K562 (cell line): Measurements from ENCODE around the gene TXNRD2. TPM values are rescaled to one million over a fixed set of nuclear protein-coding genes. Genes with fewer than 3 reads are reported as not detected.

Source experiments
- ATAC-seq: fragments of 200-7000 bp; cut with Tn5 transposase; 3 replicates; pipeline ENCODE4 v1.9.1; 2020; ENCODE audit warnings: moderate library complexity
- BruUV-seq: library from RNA; stranded (reverse); fragments of 400-500 nt; replicated peaks from 2 replicates; lab custom pipeline; 2021; lab: Mats Ljungman, UMichigan
- CTCF ChIA-PET: fragments of 300-600 bp; formaldehyde crosslinking; extraction: SDS; loops from one replicate; lab custom pipeline; 2021; ENCODE audit warnings: low intra/inter-chr PET ratio; lab: Yijun Ruan, JAX
- POLR2A ChIA-PET: fragments of 300-600, 350-650 bp; sonication (Branson Sonifier 250); formaldehyde crosslinking; extraction: SDS; loops from one replicate; lab custom pipeline; 2021; ENCODE audit warnings: antibody characterized with exemption, inconsistent platforms; lab: Yijun Ruan, JAX
- DNase-seq, 4 experiments: peaks; one replicate each; pipeline versions ENCODE4 v3.0.0 to v3.0.0-alpha.2; 2011 to 2018; ENCODE audit warnings: low spot score in 3 of 4, mixed read lengths in 3 of 4; ENCODE audit errors: extremely low read depth in 1 of 4
- FAIRE-seq: peaks from 2 replicates; lab custom pipeline; 2011; peaks lifted over from hg19 to GRCh38; lab: Jason Lieb, UNC
- H2AFZ ChIP-seq: 2 replicates; pipeline ENCODE4 v1.6.0; 2011; ENCODE audit warnings: low read depth, low read length, control low read depth, inconsistent platforms
- H3K27ac ChIP-seq: fragments of 200-600 bp; 3 replicates; pipeline ENCODE4 v1.8.0; 2011; ENCODE audit warnings: low read depth, mild to moderate bottlenecking, control low read depth, inconsistent platforms, low read length, moderate library complexity, mixed read lengths; ENCODE audit errors: extremely low read depth
- H3K27me3 ChIP-seq, 2 experiments: fragments of 300-600 bp in 1 of 2; 2 replicates in 1 of 2; 3 replicates in 1 of 2; pipeline versions ENCODE4 v1.6.0 to v1.8.0; 2011; ENCODE audit warnings: inconsistent platforms in 2 of 2, low read length in 2 of 2, mild to moderate bottlenecking in 1 of 2, mixed read lengths in 1 of 2, moderate library complexity in 1 of 2; ENCODE audit not compliant: control insufficient read depth in 2 of 2, insufficient read depth in 2 of 2
- H3K36me3 ChIP-seq: fragments of 300-600 bp; 3 replicates; pipeline ENCODE4 v1.8.0; 2011; ENCODE audit warnings: mild to moderate bottlenecking, low read length, inconsistent platforms; ENCODE audit not compliant: control insufficient read depth, insufficient read depth
- H3K4me1 ChIP-seq, 2 experiments: fragments of 200-600 bp in 1 of 2; replicated peaks in 1 of 2; 2 replicates in 1 of 2; 3 replicates in 1 of 2; pipeline versions ENCODE4 v1.5.1 to v1.8.0; 2011; ENCODE audit warnings: inconsistent platforms in 2 of 2, low read length in 2 of 2, mild to moderate bottlenecking in 1 of 2, mixed read lengths in 1 of 2, moderate library complexity in 1 of 2; ENCODE audit not compliant: control insufficient read depth in 2 of 2, insufficient read depth in 2 of 2
- H3K4me2 ChIP-seq: 2 replicates; pipeline ENCODE4 v1.6.1; 2011; ENCODE audit warnings: low read length, control low read depth, inconsistent platforms, mixed read lengths; ENCODE audit not compliant: insufficient read depth
- H3K4me3 ChIP-seq: fragments of 200-600 bp; sonication (generic), shearing (Covaris generic); 2 replicates; pipeline ENCODE4 v1.5.1; 2016; ENCODE audit warnings: control low read depth, inconsistent platforms
- H3K79me2 ChIP-seq: fragments of 200-600 bp; 3 replicates; pipeline ENCODE4 v1.8.0; 2011; ENCODE audit warnings: low read length, inconsistent platforms; ENCODE audit not compliant: control insufficient read depth, insufficient read depth
- H3K9ac ChIP-seq, 2 experiments: 2 replicates each; pipeline versions ENCODE4 v1.6.0 to v1.6.1; 2011; ENCODE audit warnings: low read depth in 2 of 2, low read length in 2 of 2, control low read depth in 1 of 2, inconsistent platforms in 1 of 2, mild to moderate bottlenecking in 1 of 2, mixed read lengths in 1 of 2; ENCODE audit not compliant: insufficient read depth in 1 of 2
- H3K9me1 ChIP-seq: one replicate; pipeline ENCODE4 v1.6.0; 2011; ENCODE audit warnings: inconsistent platforms, mild to moderate bottlenecking, low read length, moderate library complexity; ENCODE audit not compliant: control insufficient read depth, insufficient read depth
- H3K9me3 ChIP-seq: replicated peaks from 2 replicates; pipeline ENCODE4 v1.5.1; 2011; ENCODE audit warnings: low read depth, low read length, inconsistent platforms; ENCODE audit not compliant: control insufficient read depth, insufficient read depth
- H4K20me1 ChIP-seq: replicated peaks from 2 replicates; pipeline ENCODE4 v1.6.1; 2011; ENCODE audit warnings: low read length, inconsistent platforms, mixed read lengths; ENCODE audit not compliant: control insufficient read depth, insufficient read depth
- BHLHE40 ChIP-seq: IDR thresholded peaks from 2 replicates; pipeline ENCODE4 v1.6.1; 2011; ENCODE audit warnings: low read length, improper control_type of control experiment
- CBX1 ChIP-seq: sonication (generic); IDR thresholded peaks from 2 replicates; pipeline ENCODE4 v1.6.1; 2016; ENCODE audit warnings: antibody characterized with exemption, low read depth, mild to moderate bottlenecking
- ELF1 ChIP-seq: fragments of 200-800 bp; sonication (Bioruptor generic); IDR thresholded peaks from 2 replicates; pipeline ENCODE4 v1.6.1; 2016; ENCODE audit warnings: missing genetic modification characterization, missing compliant biosample characterization
- ELF4 ChIP-seq: fragments of 450-650 bp; formaldehyde crosslinking; IDR thresholded peaks from 2 replicates; pipeline ENCODE4 v1.4.0; 2022; ENCODE audit warnings: missing genetic modification characterization
- HCFC1 ChIP-seq: IDR thresholded peaks from 2 replicates; pipeline ENCODE4 v1.6.1; 2012; ENCODE audit warnings: low read depth, low read length, improper control_type of control experiment
- HMG20B ChIP-seq: fragments of 250-450 bp; sonication (Bioruptor Pico); IDR thresholded peaks from 2 replicates; pipeline ENCODE4 v1.5.0; 2021; ENCODE audit warnings: mild to moderate bottlenecking
- NEUROD1 ChIP-seq: fragments of 150-350 bp; IDR thresholded peaks from 2 replicates; pipeline ENCODE4 v1.6.1; 2014; ENCODE audit warnings: borderline replicate concordance, low read length, low read depth; ENCODE audit not compliant: partially characterized antibody
- NFIC ChIP-seq: fragments of 450-650 bp; IDR thresholded peaks from 2 replicates; pipeline ENCODE4 v1.6.1; 2017; ENCODE audit warnings: mild to moderate bottlenecking, inconsistent platforms
- PRPF4 ChIP-seq: fragments of 200-400 bp; formaldehyde crosslinking; IDR thresholded peaks from one replicate; pipeline ENCODE4 v1.6.1; 2017; ENCODE audit warnings: low read length, low read depth, mild to moderate bottlenecking; ENCODE audit not compliant: insufficient read depth, poor library complexity, severe bottlenecking
- RBM39 ChIP-seq: fragments of 200-400 bp; formaldehyde crosslinking; optimal IDR thresholded peaks from 2 replicates; pipeline ENCODE3; 2018; ENCODE audit warnings: low read depth, low read length
- SRSF7 ChIP-seq: fragments of 200-400 bp; formaldehyde crosslinking; optimal IDR thresholded peaks from 2 replicates; pipeline ENCODE3; 2017; ENCODE audit warnings: mild to moderate bottlenecking, low read depth, low read length
- TCF7L2 ChIP-seq: fragments of 150-350 bp; IDR thresholded peaks from 2 replicates; pipeline ENCODE4 v1.6.1; 2016; ENCODE audit warnings: low read depth, mild to moderate bottlenecking, low read length, moderate library complexity
- ZC3H11A ChIP-seq: IDR thresholded peaks from 2 replicates; pipeline ENCODE4 v1.6.1; 2012; ENCODE audit warnings: low read depth, low read length, improper control_type of control experiment
- ZHX1 ChIP-seq: fragments of 150-350 bp; conservative IDR thresholded peaks from 2 replicates; pipeline ENCODE4 v1.6.1; 2014; ENCODE audit warnings: low read length
- ZKSCAN1 ChIP-seq: fragments of 150-350 bp; IDR thresholded peaks from 2 replicates; pipeline ENCODE4 v1.6.1; 2016; ENCODE audit warnings: low read depth, low read length
- ZNF57 ChIP-seq: fragments of 450-650 bp; formaldehyde crosslinking; IDR thresholded peaks from 2 replicates; pipeline ENCODE4 v1.4.0; 2020; ENCODE audit warnings: mild to moderate bottlenecking, moderate library complexity
- WGBS: fragments of 100-300 bp; shearing (Covaris generic); methylation state at CpG from one replicate; pipeline ENCODE4 v1.1.6; 2016; ENCODE audit warnings: low coverage, mixed read lengths; ENCODE audit not compliant: insufficient coverage; ENCODE audit errors: missing lambda C conversion rate; 5-methylcytosine and 5-hydroxymethylcytosine counted together
- in situ Hi-C: fragments of 300-500 bp; cut with MboI; formaldehyde crosslinking; loops from 4 replicates; pipeline ENCODE4 v1.15.0; 2018; ENCODE audit warnings: inconsistent platforms, mixed read lengths
- intact Hi-C: fragments of 100-400 bp; cut with micrococcal nuclease; formaldehyde crosslinking; loops from 2 replicates; pipeline ENCODE4 v1.14.2; 2022
- polyA plus RNA-seq, 8 experiments: library from polyadenylated mRNA; depleted of rRNA in 4 of 8; stranded (reverse) in 5 of 8; unstranded in 3 of 8; fragments of >200 nt; fragmentation: Nextera tagmentation in 2 of 8; fragmentation: Illumina TruSeq in 1 of 8; extraction: Ambion mirVana in 2 of 8; extraction: Trizol in 1 of 8; gene quantifications; 2 replicates each; pipeline versions ENCODE4 v1.2.1 to v1.2.3, GENCODE V29; 2011 to 2014; ENCODE audit warnings: inconsistent platforms in 1 of 8, missing spikeins in 1 of 8
- total RNA-seq, 7 experiments: library from RNA; depleted of rRNA in 6 of 7; stranded (reverse); fragments of >200 nt in 6 of 7; fragmentation: Illumina TruSeq in 2 of 7; extraction: Trizol in 2 of 7; gene quantifications; 2 replicates each; pipeline versions ENCODE4 v1.2.1 to v1.2.3, GENCODE V29; 2011 to 2021; ENCODE audit warnings: low replicate concordance in 1 of 7
- TF ChIP-seq, protein P1 (sequence below): sonication (generic); formaldehyde crosslinking; IDR thresholded peaks from 2 replicates; pipeline ENCODE4 v1.8.1; 2023; ENCODE audit warnings: mild to moderate bottlenecking, missing genetic modification reagents

Gene TXNRD2
- total and polyA plus RNA-seq, 9 of the 15 experiments (the other 6 are each of a cell fraction or from before 2014, with no cell fraction given) = 3.3 to 80.2 (median 49.4) TPM

GRCh38 chr22:19932367-19933206 lies 9.0 kb downstream of the TXNRD2 start:
- peaks cover 2 to 19% of the 10 kb centered on the region in 2 experiments; a peak in 3 of 5 replicates for H3K4me1 ChIP-seq
- H3K9ac ChIP-seq = peak overlapping the region in 1 of 2 experiments; percentile 62; a peak in 2 of 4 replicates
- no TSS peak for BruUV-seq
- no peak overlapping the region for H3K4me3 ChIP-seq
- no peaks in the 10 kb centered on the region for H3K27me3 ChIP-seq
- H3K9me1 ChIP-seq = peaks cover 8% of the 10 kb centered on the region
- 37% methylated on average over 12 of the region's 12 CpGs for WGBS
- H3K79me2 ChIP-seq = no peaks in the 10 kb centered on the region
- H4K20me1 ChIP-seq = peaks cover 4% of the 10 kb centered on the region; the same call in 1 of the 2 replicates
- H3K27ac ChIP-seq = no peak overlapping the region
- intact Hi-C loops (no loop called here), in situ Hi-C loops (no loop called here)
- peak in 2 of 4 experiments; percentile 38 to 52 for DNase-seq
- H3K9me3 ChIP-seq = peaks cover 18% of the 10 kb centered on the region
- ChIA-PET POLR2A (interaction anchor here (0.6 to 2.0 kb wide), 18 partner anchors 9 to 841 kb away, joined by 3 to 14 read pairs (median 3); partner anchors contain the start of genes COMT and TXNRD2), CTCF (interaction anchor here (0.5 to 0.6 kb wide), 3 partner anchors 14 to 934 kb away, joined by 3 to 4 read pairs (median 3); no protein-coding TSS in a partner anchor)
- peaks cover 14% of the 10 kb centered on the region; the same call in 2 of the 3 replicates for H3K36me3 ChIP-seq
- no peak for FAIRE-seq
- no peak overlapping the region for H3K4me2 ChIP-seq
- peak; percentile 35 for ATAC-seq
- H2AFZ ChIP-seq = no peak overlapping the region
- no peak for TF ChIP-seq RBM39
- TF ChIP-seq BHLHE40 = peak; percentile 59; the same call in 1 of the 2 replicates
- no peak for TF ChIP-seq ZC3H11A
- no peak for TF ChIP-seq NEUROD1
- no peak for TF ChIP-seq TCF7L2
- 0 out of 2 replicates have a peak, but pooled peaks have one; percentile 15 for TF ChIP-seq HCFC1
- TF ChIP-seq ELF4 = no peak
- TF ChIP-seq ELF1 (tag) = no peak
- TF ChIP-seq, protein P1, sequence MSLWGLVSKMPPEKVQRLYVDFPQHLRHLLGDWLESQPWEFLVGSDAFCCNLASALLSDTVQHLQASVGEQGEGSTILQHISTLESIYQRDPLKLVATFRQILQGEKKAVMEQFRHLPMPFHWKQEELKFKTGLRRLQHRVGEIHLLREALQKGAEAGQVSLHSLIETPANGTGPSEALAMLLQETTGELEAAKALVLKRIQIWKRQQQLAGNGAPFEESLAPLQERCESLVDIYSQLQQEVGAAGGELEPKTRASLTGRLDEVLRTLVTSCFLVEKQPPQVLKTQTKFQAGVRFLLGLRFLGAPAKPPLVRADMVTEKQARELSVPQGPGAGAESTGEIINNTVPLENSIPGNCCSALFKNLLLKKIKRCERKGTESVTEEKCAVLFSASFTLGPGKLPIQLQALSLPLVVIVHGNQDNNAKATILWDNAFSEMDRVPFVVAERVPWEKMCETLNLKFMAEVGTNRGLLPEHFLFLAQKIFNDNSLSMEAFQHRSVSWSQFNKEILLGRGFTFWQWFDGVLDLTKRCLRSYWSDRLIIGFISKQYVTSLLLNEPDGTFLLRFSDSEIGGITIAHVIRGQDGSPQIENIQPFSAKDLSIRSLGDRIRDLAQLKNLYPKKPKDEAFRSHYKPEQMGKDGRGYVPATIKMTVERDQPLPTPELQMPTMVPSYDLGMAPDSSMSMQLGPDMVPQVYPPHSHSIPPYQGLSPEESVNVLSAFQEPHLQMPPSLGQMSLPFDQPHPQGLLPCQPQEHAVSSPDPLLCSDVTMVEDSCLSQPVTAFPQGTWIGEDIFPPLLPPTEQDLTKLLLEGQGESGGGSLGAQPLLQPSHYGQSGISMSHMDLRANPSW (CRISPR knock-in tag) = no peak
- no peak for TF ChIP-seq HMG20B (CRISPR knock-in tag)
- peak; percentile 23; the same call in 1 of the 2 replicates for TF ChIP-seq NFIC
- TF ChIP-seq PRPF4 = no peak
- no peak for TF ChIP-seq SRSF7
- TF ChIP-seq ZKSCAN1 = 0 out of 2 replicates have a peak, but pooled peaks have one; percentile 12
- TF ChIP-seq CBX1 = no peak
- no peak for TF ChIP-seq ZNF57
- TF ChIP-seq ZHX1 = no peak
